ENCODE data around the gene AURKB.

- TF ChIP-seq CTCF (IDR thresholded peaks at IDR 0.05): no peak
- TF ChIP-seq POLR2A (IDR thresholded peaks at IDR 0.05): no peak
Observed at GRCh38 chr17:8164815-8165131, 45.6 kb downstream of the AURKB start.

All from testis (tissue), 2 donors.